Measurements from ENCODE around the gene AKT2. TPM values are rescaled to one million over a fixed set of nuclear protein-coding genes. Genes with fewer than 3 reads are reported as not detected.

Gene AKT2
- total and polyA plus RNA-seq, 2 of the 8 experiments (the other 6 are each of a cell fraction or from before 2014, with no cell fraction given): 151 to 183 TPM

DNA sequence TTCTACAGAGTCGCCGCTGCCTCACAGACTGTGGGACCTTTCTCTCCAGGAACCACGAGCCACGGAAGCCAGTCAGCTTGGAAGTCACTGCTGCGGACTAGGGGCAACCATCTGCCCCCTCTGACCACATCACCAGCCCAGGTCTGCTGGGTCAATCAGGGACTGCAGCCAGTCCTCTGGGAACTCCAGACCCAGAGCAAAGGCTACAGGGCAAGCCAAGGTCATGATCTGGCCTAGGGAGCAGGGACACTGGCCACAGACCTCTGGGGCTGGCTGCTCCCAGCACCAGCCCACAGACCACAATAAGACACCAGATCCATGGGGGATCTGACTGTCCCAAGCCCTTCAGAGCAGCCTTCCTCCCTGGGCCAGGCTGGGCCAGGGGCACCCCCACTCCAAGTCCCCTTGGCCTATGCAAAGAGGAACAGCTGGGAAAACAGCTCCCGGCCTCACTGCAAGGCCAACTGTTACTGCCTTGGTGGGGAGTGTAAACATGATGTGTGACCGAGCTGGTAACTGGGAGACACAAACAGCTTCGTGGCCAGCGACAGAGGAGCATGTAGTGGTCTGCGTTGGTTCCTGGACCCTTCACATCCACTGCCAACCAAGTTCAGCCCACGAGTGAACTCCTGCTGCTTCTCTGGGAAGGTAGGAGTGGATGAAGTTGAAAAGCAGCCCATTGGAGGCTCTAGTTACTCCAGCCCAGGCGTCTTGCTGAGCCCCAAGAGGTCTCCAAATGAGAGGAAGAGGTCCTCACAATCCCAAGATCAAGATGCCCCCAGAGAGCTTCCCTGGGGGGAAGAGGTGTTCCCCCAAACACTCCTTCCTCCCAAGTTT lies 1.5 kb downstream of the AKT2 start:
- FAIRE-seq (no peak), DNase-seq (ENCODE audit: low read depth in 1 of 2, low spot score in 2 of 2) (no peak)
- peak overlapping the region; percentile 79 to 90 for H3K4me2 ChIP-seq (ENCODE audit: insufficient read depth in 1 of 2, low read depth in 2 of 2, low read length in 2 of 2)
- no peak overlapping the region for H4K91ac ChIP-seq (replicated peaks; ENCODE audit: insufficient read length, low read length)
- peaks cover 20% of the 10 kb centered on the region for H3K79me1 ChIP-seq (ENCODE audit: low read depth, low read length)
- peaks cover 0 to 20% (median 14%) of the 10 kb centered on the region in 4 experiments; a peak in 6 of 7 replicates for H3K4me1 ChIP-seq (replicated peaks in 1 of 4; ENCODE audit: control insufficient read depth in 3 of 4, insufficient read depth in 4 of 4, low read length in 3 of 4)
- ChIA-PET POLR2A (ENCODE audit: partially characterized antibody) (interaction anchor here (1.2 to 2.1 kb wide), 5 partner anchors 9 to 61 kb away, joined by 3 to 7 read pairs (median 5); no protein-coding TSS in a partner anchor), CTCF (ENCODE audit: partially characterized antibody) (interaction anchor here (1.3 kb wide), 1 partner anchor 180 kb away, joined by 3 read pairs; no protein-coding TSS in a partner anchor)
- H3K4ac ChIP-seq (replicated peaks; ENCODE audit: insufficient read length, low read depth, low read length): no peak overlapping the region
- no peak overlapping the region for H2AFZ ChIP-seq (ENCODE audit: low read length)
- H3K27ac ChIP-seq (ENCODE audit: low read depth, low read length): peak overlapping the region; percentile 61
- no peak overlapping the region for H3K23ac ChIP-seq (ENCODE audit: insufficient read length)
- H2BK20ac ChIP-seq (ENCODE audit: low read length): no peak overlapping the region
- peak overlapping the region in 3 of 4 experiments; percentile 67 to 81 (median 79); a peak in 4 of 7 replicates for H3K9ac ChIP-seq (replicated peaks in 1 of 4; ENCODE audit: extremely low read depth in 1 of 4, low read depth in 3 of 4, low read length in 3 of 4)
- no peak overlapping the region; the same call in 1 of the 2 replicates for H3K18ac ChIP-seq (ENCODE audit: extremely low read depth, low read length)
- H2AK5ac ChIP-seq (ENCODE audit: low read depth, low read length): no peak overlapping the region; the same call in 1 of the 2 replicates
- H2BK120ac ChIP-seq (replicated peaks; ENCODE audit: low read depth, low read length): no peak overlapping the region
- WGBS, 2 experiments (ENCODE audit: extremely low coverage in 1 of 2, insufficient coverage in 1 of 2, insufficient read length in 1 of 2, insufficient replicate concordance in 2 of 2, low coverage in 1 of 2, low lambda C conversion rate in 2 of 2, missing lambda C conversion rate in 1 of 2): 82% methylated on average over 11 of the region's 12 CpGs; no CpG with 5 or more reads in 1 of the 2 experiments
- peak overlapping the region; percentile 68; the same call in 1 of the 2 replicates for H2BK12ac ChIP-seq (ENCODE audit: low read depth, low read length)
- H3K79me2 ChIP-seq (ENCODE audit: control insufficient read depth in 1 of 2, insufficient read depth in 2 of 2, low read length in 2 of 2): peaks cover 9 to 59% of the 10 kb centered on the region in 2 experiments; a peak in 3 of 4 replicates
- peaks cover 4% of the 10 kb centered on the region in 2 experiments for H4K20me1 ChIP-seq (replicated peaks in 1 of 2; ENCODE audit: control insufficient read depth in 1 of 2, insufficient read depth in 2 of 2, low read length in 2 of 2)
- H3K14ac ChIP-seq (ENCODE audit: insufficient read length): no peak overlapping the region
- H2BK15ac ChIP-seq (ENCODE audit: low read length): no peak overlapping the region
- no peak overlapping the region for H4K5ac ChIP-seq (ENCODE audit: insufficient read length, low read depth, low read length)
- H3K4me3 ChIP-seq (ENCODE audit: extremely low read depth in 1 of 4, insufficient read depth in 2 of 4, low read depth in 3 of 4, low read length in 4 of 4): peak overlapping the region; percentile 89 to 98 (median 94)
- no peaks in the 10 kb centered on the region for H3K27me3 ChIP-seq (replicated peaks in 1 of 4; ENCODE audit: control insufficient read depth in 3 of 4, extremely low read depth in 1 of 4, insufficient read depth in 3 of 4, low read length in 3 of 4)
- H3K36me3 ChIP-seq (ENCODE audit: control insufficient read depth in 2 of 4, insufficient read depth in 4 of 4, low read length in 3 of 4): peaks cover 0 to 3% (median 0%) of the 10 kb centered on the region in 4 experiments; a peak in 1 of 8 replicates
- H4K8ac ChIP-seq (ENCODE audit: extremely low read depth, insufficient read depth, low read length): no peak overlapping the region
- no peaks in the 10 kb centered on the region for H3K9me3 ChIP-seq (ENCODE audit: insufficient read depth in 2 of 2, low read depth in 1 of 2, low read length in 1 of 2)
- H3K56ac ChIP-seq (replicated peaks; ENCODE audit: insufficient read length, low read depth, low read length): no peak overlapping the region
- 0 out of 2 replicates have a peak overlapping the region, but pooled peaks have one; percentile 56 for H2BK5ac ChIP-seq (ENCODE audit: low read depth, low read length)
- H3K23me2 ChIP-seq (ENCODE audit: low read depth, low read length): peaks cover 9% of the 10 kb centered on the region
- no peak for TF ChIP-seq RXRA (IDR thresholded peaks at IDR 0.05; ENCODE audit: insufficient read depth, low read depth, low read length)
- TF ChIP-seq, protein P1, sequence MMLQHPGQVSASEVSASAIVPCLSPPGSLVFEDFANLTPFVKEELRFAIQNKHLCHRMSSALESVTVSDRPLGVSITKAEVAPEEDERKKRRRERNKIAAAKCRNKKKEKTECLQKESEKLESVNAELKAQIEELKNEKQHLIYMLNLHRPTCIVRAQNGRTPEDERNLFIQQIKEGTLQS (IDR thresholded peaks at IDR 0.05; ENCODE audit: insufficient read depth, low read depth, low read length): no peak
- TF ChIP-seq CBX5 (IDR thresholded peaks at IDR 0.05; ENCODE audit: low read depth, low read length): no peak
- TF ChIP-seq HDAC6 (IDR thresholded peaks at IDR 0.05; ENCODE audit: low read depth, low read length): no peak
- TF ChIP-seq, protein P2, sequence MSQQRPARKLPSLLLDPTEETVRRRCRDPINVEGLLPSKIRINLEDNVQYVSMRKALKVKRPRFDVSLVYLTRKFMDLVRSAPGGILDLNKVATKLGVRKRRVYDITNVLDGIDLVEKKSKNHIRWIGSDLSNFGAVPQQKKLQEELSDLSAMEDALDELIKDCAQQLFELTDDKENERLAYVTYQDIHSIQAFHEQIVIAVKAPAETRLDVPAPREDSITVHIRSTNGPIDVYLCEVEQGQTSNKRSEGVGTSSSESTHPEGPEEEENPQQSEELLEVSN (IDR thresholded peaks at IDR 0.05): no peak
- no peak for TF ChIP-seq SIN3A (conservative IDR thresholded peaks at IDR 0.05 in 1 of 2, IDR thresholded peaks at IDR 0.05 in 1 of 2; ENCODE audit: low read depth in 1 of 2, low read length in 2 of 2)
- no peak for TF ChIP-seq POU5F1 (IDR thresholded peaks at IDR 0.05; ENCODE audit: low read depth, low read length)
- no peak for TF ChIP-seq YY1 (IDR thresholded peaks at IDR 0.05; ENCODE audit: low read depth, low read length)
- no peak for TF ChIP-seq TAF1 (IDR thresholded peaks at IDR 0.05; ENCODE audit: low read depth, low read length)

Measured in H1 (cell line).